GM11168 (cell line): Measurements from ENCODE around the gene SLC25A21.
"Not testable (repeated sequence)": the region's sequence is repeated elsewhere in the genome, so short reads cannot be mapped to it uniquely, and the experiment has no call there.

ENCODE experiments used
- in situ Hi-C: fragments of 300-500 bp; cut with MboI; formaldehyde crosslinking; loops from one replicate; pipeline ENCODE4 v1.12.0; 2022; ENCODE audit warnings: low sequenced_read_pairs; ENCODE audit not compliant: unreplicated experiment

SLC25A21 gene

GRCh38 chr14:36748610-36749213, 423.7 kb downstream of the SLC25A21 start:
- in situ Hi-C loops = no loop called here

- in situ Hi-C loops = no loop called here
Observed at GRCh38 chr14:36747411-36748184, 424.8 kb downstream of the SLC25A21 start.

- in situ Hi-C loops = no loop called here
Observed at GRCh38 chr14:36746872-36747271, 425.5 kb downstream of the SLC25A21 start.

GRCh38 chr14:36741858-36742257, 430.5 kb downstream of the SLC25A21 start:
- in situ Hi-C loops = no loop called here

- in situ Hi-C loops = no loop called here
Observed at GRCh38 chr14:36738269-36738668, 434.1 kb downstream of the SLC25A21 start.

- in situ Hi-C loops = no loop called here
Observed at GRCh38 chr14:36726128-36726527, 446.3 kb downstream of the SLC25A21 start.

GRCh38 chr14:36724162-36724561, 448.2 kb downstream of the SLC25A21 start:
- in situ Hi-C loops = no loop called here

GRCh38 chr14:36723530-36723929, 448.9 kb downstream of the SLC25A21 start:
- in situ Hi-C loops = no loop called here

- in situ Hi-C loops = no loop called here
Observed at GRCh38 chr14:36721877-36722276, 450.5 kb downstream of the SLC25A21 start.

- in situ Hi-C loops = no loop called here
Observed at GRCh38 chr14:36720657-36721056, 451.7 kb downstream of the SLC25A21 start.

GRCh38 chr14:36719823-36720222, 452.6 kb downstream of the SLC25A21 start:
- in situ Hi-C loops = no loop called here

- in situ Hi-C loops = no loop called here
Observed at GRCh38 chr14:36718216-36718615, 454.2 kb downstream of the SLC25A21 start.

GRCh38 chr14:36717363-36717762, 455.0 kb downstream of the SLC25A21 start:
- in situ Hi-C loops = no loop called here

GRCh38 chr14:36716614-36717184, 455.7 kb downstream of the SLC25A21 start:
- in situ Hi-C loops = no loop called here

- in situ Hi-C loops = no loop called here
Observed at GRCh38 chr14:36713960-36714703, 458.3 kb downstream of the SLC25A21 start.

- in situ Hi-C loops = no loop called here
Observed at GRCh38 chr14:36707570-36707969, 464.8 kb downstream of the SLC25A21 start.

- in situ Hi-C loops = no loop called here
Observed at GRCh38 chr14:36702474-36702873, 469.9 kb downstream of the SLC25A21 start.

GRCh38 chr14:36701132-36701531, 471.3 kb downstream of the SLC25A21 start:
- in situ Hi-C loops = no loop called here

- in situ Hi-C loops = no loop called here
Observed at GRCh38 chr14:36700651-36701050, 471.8 kb downstream of the SLC25A21 start.

- in situ Hi-C loops = not testable (repeated sequence)
Observed at GRCh38 chr14:36699420-36699819, 473.0 kb downstream of the SLC25A21 start.
